ENCODE results near the gene ELN.

GRCh38 chr7:74044366-74045350, 16.7 kb downstream of the ELN start:
- TF ChIP-seq CTCF (IDR thresholded peaks at IDR 0.05) (no peak), SIN3A (IDR thresholded peaks at IDR 0.05; ENCODE audit: borderline replicate concordance, insufficient read depth, low read depth, low read length) (no peak)
